Mesodermal cell (in vitro differentiated cells): ENCODE data around the gene KCNG3.

Source experiments
- H3K27ac ChIP-seq: 2 replicates; pipeline ENCODE4 v1.7.0; 2013; ENCODE audit warnings: mild to moderate bottlenecking, low read depth, low read length, moderate library complexity; ENCODE audit not compliant: severe bottlenecking
- H3K36me3 ChIP-seq: 2 replicates; pipeline ENCODE4 v1.7.1; 2013; ENCODE audit warnings: mild to moderate bottlenecking, low read length, moderate library complexity; ENCODE audit not compliant: control insufficient read depth, insufficient read depth
- H3K4me1 ChIP-seq: one replicate; pipeline ENCODE4 v1.7.1; 2013; ENCODE audit warnings: mild to moderate bottlenecking, low read length; ENCODE audit not compliant: insufficient read depth, control insufficient read depth, poor library complexity, severe bottlenecking
- H3K4me3 ChIP-seq: 2 replicates; pipeline ENCODE4 v1.7.0; 2013; ENCODE audit warnings: low read length, control low read depth, mild to moderate bottlenecking; ENCODE audit not compliant: insufficient read depth, poor library complexity, severe bottlenecking; ENCODE audit errors: extremely low read depth
- H3K9me3 ChIP-seq: 2 replicates; pipeline ENCODE4 v1.7.1; 2013; ENCODE audit warnings: mild to moderate bottlenecking, low read length, moderate library complexity; ENCODE audit not compliant: control insufficient read depth
- WGBS, 2 experiments: methylation state at CpG; one replicate each; pipeline ENCODE4 v1.1.5; 2013; ENCODE audit warnings: missing lambda C conversion rate in 2 of 2; ENCODE audit not compliant: insufficient coverage in 2 of 2; 5-methylcytosine and 5-hydroxymethylcytosine counted together

The KCNG3 gene

GRCh38 chr2:42510191-42510590 lies 16.4 kb upstream of the KCNG3 start:
- Histone ChIP-seq H3K9me3 (no peaks in the 10 kb centered on the region), H3K36me3 (no peaks in the 10 kb centered on the region), H3K4me3 (no peak overlapping the region), H3K4me1 (peaks cover 5% of the 10 kb centered on the region), H3K27ac (peak overlapping the region; percentile 45)
- WGBS, 2 experiments: 70 to 100% methylated on average over 1 to 5 of the region's 6 CpGs

GRCh38 chr2:42504364-42505230 lies 10.8 kb upstream of the KCNG3 start:
- H3K4me1 ChIP-seq: no peaks in the 10 kb centered on the region
- no peaks in the 10 kb centered on the region for H3K9me3 ChIP-seq
- H3K4me3 ChIP-seq: no peak overlapping the region
- WGBS, 2 experiments: 69 to 97% methylated on average over 3 to 5 of the region's 10 CpGs
- H3K36me3 ChIP-seq: no peaks in the 10 kb centered on the region
- no peak overlapping the region for H3K27ac ChIP-seq

DNA sequence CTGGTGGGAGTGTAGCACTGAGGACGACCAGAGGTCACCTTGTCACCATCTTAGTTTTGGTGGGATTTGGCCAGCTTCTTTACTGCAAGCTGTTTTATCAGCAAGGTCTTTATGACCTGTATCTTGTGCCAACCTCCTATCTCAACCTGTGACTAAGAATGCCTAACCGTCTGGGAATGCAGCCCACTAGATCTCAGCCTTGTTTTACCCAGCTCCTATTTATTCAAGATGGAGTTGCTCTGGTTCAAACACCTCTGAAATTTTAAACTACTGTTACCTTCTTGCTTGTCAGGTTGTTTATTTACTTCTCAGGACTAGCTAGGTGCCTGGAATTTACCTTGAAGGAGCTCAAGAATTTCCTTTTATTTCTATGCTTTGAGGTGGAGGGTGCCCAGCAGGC lies 9.5 kb upstream of the KCNG3 start:
- H3K4me1 ChIP-seq: no peaks in the 10 kb centered on the region
- no peaks in the 10 kb centered on the region for H3K36me3 ChIP-seq
- 88 to 90% methylated on average over 1 to 2 of the region's 2 CpGs for WGBS, 2 experiments
- H3K9me3 ChIP-seq: no peaks in the 10 kb centered on the region
- H3K27ac ChIP-seq: no peak overlapping the region
- H3K4me3 ChIP-seq: no peak overlapping the region

- no peaks in the 10 kb centered on the region for H3K9me3 ChIP-seq
- no peak overlapping the region for H3K27ac ChIP-seq
- WGBS, 2 experiments: no CpG with 5 or more reads among the region's 3 CpGs
These were observed 4.7 kb upstream of the KCNG3 start for GRCh38 chr2:42498497-42498896.

GRCh38 chr2:42495611-42496010 lies 1.8 kb upstream of the KCNG3 start:
- 65 to 77% methylated on average over 5 of the region's 6 CpGs for WGBS, 2 experiments
- H3K4me1 ChIP-seq: no peaks in the 10 kb centered on the region
- no peak overlapping the region for H3K27ac ChIP-seq
- H3K36me3 ChIP-seq: no peaks in the 10 kb centered on the region
- no peaks in the 10 kb centered on the region for H3K9me3 ChIP-seq
- no peak overlapping the region for H3K4me3 ChIP-seq

More at GRCh38 chr2:42498497-42498896, 4.7 kb upstream of the KCNG3 start:
- Histone ChIP-seq H3K4me3 (no peak overlapping the region), H3K4me1 (no peaks in the 10 kb centered on the region), H3K36me3 (no peaks in the 10 kb centered on the region)

GRCh38 chr2:42495234-42495581 lies 1.4 kb upstream of the KCNG3 start:
- H3K9me3 ChIP-seq: no peaks in the 10 kb centered on the region
- WGBS, 2 experiments: no CpG with 5 or more reads among the region's 1 CpG
- H3K36me3 ChIP-seq: no peaks in the 10 kb centered on the region
- no peak overlapping the region for H3K4me3 ChIP-seq
- no peaks in the 10 kb centered on the region for H3K4me1 ChIP-seq
- H3K27ac ChIP-seq: no peak overlapping the region

DNA sequence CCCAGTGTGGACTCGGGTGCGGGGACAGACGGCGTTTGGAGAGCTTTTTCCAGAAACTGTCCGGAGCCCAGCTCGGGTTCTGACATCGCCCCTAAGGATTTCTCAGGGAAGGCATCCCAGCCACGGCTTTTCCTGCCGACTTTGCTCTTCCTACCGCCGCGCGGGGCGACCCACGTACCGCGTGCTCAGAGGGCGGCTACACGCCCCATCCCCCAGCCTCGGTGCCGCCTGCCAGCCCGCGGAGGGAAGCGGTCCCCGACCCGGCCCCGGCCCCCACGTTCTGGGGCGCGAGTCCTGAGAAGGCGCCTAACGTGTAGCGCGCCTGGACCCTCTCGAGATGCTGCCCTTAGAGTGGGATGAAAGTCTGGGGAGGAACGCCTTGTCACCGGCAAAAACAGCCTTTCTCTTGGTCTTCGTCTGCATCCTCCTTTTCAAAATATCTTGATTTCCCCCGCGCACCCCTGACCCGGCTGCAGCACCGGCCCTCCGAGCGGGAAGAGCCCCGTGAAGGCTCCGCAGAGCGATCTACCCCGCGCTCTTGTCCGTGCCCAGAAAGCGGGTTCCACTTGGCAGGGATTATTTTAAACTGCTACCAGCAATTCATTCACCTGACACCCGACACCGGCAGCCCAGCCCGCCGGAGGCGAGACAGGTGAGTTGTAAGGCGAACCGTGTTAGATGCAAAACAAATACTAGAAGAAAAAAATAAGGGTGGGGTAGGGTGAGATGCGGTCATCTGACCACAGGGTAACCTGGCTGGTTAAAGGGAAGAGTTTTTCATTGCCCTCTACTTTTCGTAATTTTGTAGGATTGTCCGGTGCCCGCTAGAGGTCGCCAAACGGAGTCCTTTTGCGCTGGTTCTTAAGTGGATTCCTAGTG lies 812 bp upstream of the KCNG3 start:
- 0% methylated on average over 53 to 59 of the region's 65 CpGs for WGBS, 2 experiments
- Histone ChIP-seq H3K27ac (no peak overlapping the region), H3K9me3 (no peaks in the 10 kb centered on the region), H3K4me3 (peak overlapping the region; percentile 45), H3K36me3 (no peaks in the 10 kb centered on the region), H3K4me1 (no peaks in the 10 kb centered on the region)

DNA sequence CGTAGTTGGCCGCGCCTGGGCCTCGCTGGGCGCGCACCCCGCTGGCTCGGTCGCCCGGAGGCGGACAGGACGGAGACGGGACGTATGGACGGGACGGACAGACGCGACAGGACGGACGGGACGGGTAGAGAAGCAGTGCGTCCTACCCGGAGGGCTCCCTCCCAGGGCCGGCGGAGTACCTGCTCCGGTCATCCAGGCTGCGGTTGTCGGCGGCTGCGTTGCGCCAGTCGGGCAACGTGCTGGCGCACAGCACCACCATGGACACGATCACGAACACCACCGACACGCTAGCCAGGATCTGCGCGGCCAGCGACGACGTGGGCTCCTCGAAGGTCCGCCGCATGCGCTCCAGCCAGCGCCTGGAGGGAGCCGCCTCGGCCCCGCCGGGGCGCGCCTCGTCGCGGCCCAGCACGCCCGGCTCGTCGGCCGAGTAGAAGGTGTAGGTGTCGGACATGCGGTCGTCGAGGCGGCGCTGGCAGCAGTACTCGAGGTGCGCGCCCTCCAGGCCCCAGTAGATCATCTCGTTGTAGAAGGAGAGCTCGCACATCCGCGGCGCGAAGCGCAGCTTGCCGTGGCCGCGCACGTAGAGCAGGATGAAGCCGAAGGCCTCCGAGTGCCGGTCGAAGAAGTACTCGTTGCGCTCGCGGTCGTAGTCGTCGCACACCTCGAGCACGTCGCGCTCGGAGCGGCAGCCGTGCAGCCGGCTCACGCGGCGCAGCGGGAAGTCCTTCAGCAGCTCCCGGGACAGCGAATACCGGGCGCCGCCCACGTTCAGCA lies 903 bp downstream of the KCNG3 start:
- Histone ChIP-seq H3K36me3 (no peaks in the 10 kb centered on the region), H3K27ac (no peak overlapping the region), H3K4me3 (peak overlapping the region; percentile 45), H3K4me1 (no peaks in the 10 kb centered on the region), H3K9me3 (no peaks in the 10 kb centered on the region)
- 6 to 8% methylated on average over 104 to 106 of the region's 111 CpGs for WGBS, 2 experiments

DNA sequence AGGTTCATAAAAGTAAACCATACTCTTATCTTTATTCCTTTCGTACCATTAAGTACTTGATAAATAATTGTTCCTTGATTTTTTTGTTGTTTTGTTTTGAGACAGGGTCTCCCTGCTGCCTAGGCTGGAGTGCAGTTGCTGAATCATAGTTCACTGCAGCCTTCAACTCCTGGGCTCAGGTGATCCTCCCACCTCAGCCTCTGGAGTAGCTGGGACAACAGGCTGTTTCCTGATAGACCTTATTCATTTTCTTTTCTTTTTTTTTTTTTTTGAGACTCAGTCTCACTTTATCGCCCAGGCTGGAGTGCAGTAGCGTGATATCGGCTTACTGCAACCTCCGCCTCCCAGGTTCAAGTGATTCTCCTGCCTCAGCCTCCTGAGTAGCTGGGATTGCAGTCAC lies 5.5 kb downstream of the KCNG3 start:
- Histone ChIP-seq H3K27ac (no peak overlapping the region), H3K4me1 (no peaks in the 10 kb centered on the region), H3K36me3 (no peaks in the 10 kb centered on the region), H3K4me3 (no peak overlapping the region), H3K9me3 (no peaks in the 10 kb centered on the region)
- 97 to 100% methylated on average over 3 to 4 of the region's 5 CpGs for WGBS, 2 experiments

DNA sequence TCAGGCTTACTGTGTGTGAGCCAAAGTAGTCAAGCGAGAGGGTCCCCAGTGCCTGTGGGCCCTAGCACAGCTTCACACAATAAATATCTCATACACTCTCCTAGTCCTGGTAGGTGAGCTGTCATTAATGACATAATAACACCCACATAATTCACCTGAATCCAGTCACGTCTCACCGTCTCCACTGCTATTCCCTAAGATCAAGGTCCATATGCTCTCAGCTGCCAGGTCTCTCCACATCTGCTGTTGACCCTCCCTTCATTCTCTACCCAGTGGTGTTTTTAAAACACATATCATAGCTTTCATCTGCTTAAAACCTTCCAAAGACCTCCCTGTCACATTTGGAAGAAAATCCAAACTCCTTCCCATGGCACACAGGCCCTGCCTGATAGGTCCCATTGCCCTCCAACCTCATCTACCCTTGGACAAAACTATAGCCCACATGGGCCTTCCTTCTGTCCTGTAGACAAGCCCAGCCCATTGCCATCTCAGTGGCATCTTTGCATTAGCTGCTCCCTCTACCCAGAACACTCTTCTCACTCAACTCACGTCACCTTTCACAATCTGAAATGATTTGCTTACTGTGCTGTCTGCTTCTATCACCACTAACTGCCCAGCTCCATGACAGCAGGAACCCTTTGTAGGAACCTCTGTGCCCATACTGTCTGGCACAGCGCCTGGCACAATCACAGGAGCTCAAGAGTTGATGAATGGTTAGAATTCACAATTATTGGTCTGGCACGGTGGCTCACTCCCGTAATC lies 7.5 kb downstream of the KCNG3 start:
- Histone ChIP-seq H3K36me3 (no peaks in the 10 kb centered on the region), H3K27ac (no peak overlapping the region), H3K4me1 (no peaks in the 10 kb centered on the region), H3K9me3 (no peaks in the 10 kb centered on the region), H3K4me3 (no peak overlapping the region)
- 87 to 100% methylated on average over 5 of the region's 7 CpGs for WGBS, 2 experiments
